Testis (tissue), 3 donors: ENCODE data around the gene NOX1. TPM values are rescaled to one million over a fixed set of nuclear protein-coding genes. Genes with fewer than 3 reads are reported as not detected.
A peak's percentile ranks its signal among the peaks of the same experiment; 100 is the strongest.

Source experiments
- DNase-seq: peaks from one replicate; pipeline ENCODE4 v3.0.0-alpha.2; 2019
- H3K27ac ChIP-seq, 2 donors: fragments of 200-600 bp; sonication (generic); one replicate each; pipeline ENCODE4 v1.5.1; 2019
- H3K27me3 ChIP-seq: fragments of 200-600 bp; sonication (generic); one replicate; pipeline ENCODE4 v1.5.1; 2019
- H3K36me3 ChIP-seq: fragments of 200-600 bp; sonication (generic); one replicate; pipeline ENCODE4 v1.5.1; 2017; ENCODE audit warnings: low read depth; ENCODE audit errors: missing control alignments
- H3K4me1 ChIP-seq: fragments of 200-600 bp; sonication (generic); one replicate; pipeline ENCODE4 v1.5.1; 2019
- H3K4me3 ChIP-seq, 2 donors: fragments of 200-600 bp; sonication (generic); one replicate each; pipeline ENCODE4 v1.5.1; 2017 to 2019
- H3K9me3 ChIP-seq: fragments of 200-600 bp; sonication (generic); one replicate; pipeline ENCODE4 v1.5.1; 2017
- POLR2A ChIP-seq: fragments of 450-650 bp; IDR thresholded peaks from one replicate; pipeline ENCODE4 v1.6.1; 2017; ENCODE audit warnings: antibody characterized with exemption, mild to moderate bottlenecking, moderate library complexity
- WGBS, 2 donors: methylation state at CpG; one replicate each; pipeline ENCODE4 v1.1.5; 2018; 5-methylcytosine and 5-hydroxymethylcytosine counted together
- intact Hi-C: fragments of 100-400 bp; cut with DNase I; formaldehyde crosslinking; loops from one replicate; pipeline ENCODE4 v1.15.1; 2023; ENCODE audit warnings: low total_unique reads
- polyA plus RNA-seq: library from polyadenylated mRNA; stranded (reverse); fragments of 350-450 nt; fragmentation: Illumina TruSeq; extraction: RNeasy Lipid Tissue Mini Kit (QIAGEN cat#74804); gene quantifications from one replicate; pipeline ENCODE4 v1.2.3, GENCODE V29; 2014; ENCODE audit warnings: low read depth, low replicate concordance; ENCODE audit not compliant: insufficient read depth
- total RNA-seq, 2 donors: library from RNA; depleted of rRNA; stranded (reverse); fragments of >200 nt; gene quantifications; one replicate each; pipeline ENCODE4 v1.2.3, GENCODE V29; 2016
- TF ChIP-seq, protein P1 (sequence below), 3 experiments: fragments of 450-650 bp in 2 of 3; fragments of 200-600 bp in 1 of 3; sonication (generic) in 1 of 3; IDR thresholded peaks; one replicate each; pipeline ENCODE4 v1.5.1; 2016 to 2019; ENCODE audit warnings: antibody characterized with exemption in 3 of 3, mild to moderate bottlenecking in 2 of 3, moderate library complexity in 1 of 3

Gene NOX1
- total and polyA plus RNA-seq, 3 donors from 2014 or later: 1.2 TPM; not detected in 2

- Histone ChIP-seq H3K4me1 (no peaks in the 10 kb centered on the region), H3K27ac (no peak overlapping the region), H3K4me3 (no peak overlapping the region), H3K9me3 (no peaks in the 10 kb centered on the region), H3K27me3 (no peaks in the 10 kb centered on the region), H3K36me3 (no peaks in the 10 kb centered on the region)
- no peak for DNase-seq
- intact Hi-C loops: no loop called here
- WGBS, 2 donors: 50 to 100% methylated on average over 1 of the region's 2 CpGs
- TF ChIP-seq POLR2A: no peak
- TF ChIP-seq, protein P1, sequence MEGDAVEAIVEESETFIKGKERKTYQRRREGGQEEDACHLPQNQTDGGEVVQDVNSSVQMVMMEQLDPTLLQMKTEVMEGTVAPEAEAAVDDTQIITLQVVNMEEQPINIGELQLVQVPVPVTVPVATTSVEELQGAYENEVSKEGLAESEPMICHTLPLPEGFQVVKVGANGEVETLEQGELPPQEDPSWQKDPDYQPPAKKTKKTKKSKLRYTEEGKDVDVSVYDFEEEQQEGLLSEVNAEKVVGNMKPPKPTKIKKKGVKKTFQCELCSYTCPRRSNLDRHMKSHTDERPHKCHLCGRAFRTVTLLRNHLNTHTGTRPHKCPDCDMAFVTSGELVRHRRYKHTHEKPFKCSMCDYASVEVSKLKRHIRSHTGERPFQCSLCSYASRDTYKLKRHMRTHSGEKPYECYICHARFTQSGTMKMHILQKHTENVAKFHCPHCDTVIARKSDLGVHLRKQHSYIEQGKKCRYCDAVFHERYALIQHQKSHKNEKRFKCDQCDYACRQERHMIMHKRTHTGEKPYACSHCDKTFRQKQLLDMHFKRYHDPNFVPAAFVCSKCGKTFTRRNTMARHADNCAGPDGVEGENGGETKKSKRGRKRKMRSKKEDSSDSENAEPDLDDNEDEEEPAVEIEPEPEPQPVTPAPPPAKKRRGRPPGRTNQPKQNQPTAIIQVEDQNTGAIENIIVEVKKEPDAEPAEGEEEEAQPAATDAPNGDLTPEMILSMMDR (IDR thresholded peaks at IDR 0.05): no peak
These were observed 30.3 kb upstream of the NOX1 start for GRCh38 chrX:100904433-100904832.

DNA sequence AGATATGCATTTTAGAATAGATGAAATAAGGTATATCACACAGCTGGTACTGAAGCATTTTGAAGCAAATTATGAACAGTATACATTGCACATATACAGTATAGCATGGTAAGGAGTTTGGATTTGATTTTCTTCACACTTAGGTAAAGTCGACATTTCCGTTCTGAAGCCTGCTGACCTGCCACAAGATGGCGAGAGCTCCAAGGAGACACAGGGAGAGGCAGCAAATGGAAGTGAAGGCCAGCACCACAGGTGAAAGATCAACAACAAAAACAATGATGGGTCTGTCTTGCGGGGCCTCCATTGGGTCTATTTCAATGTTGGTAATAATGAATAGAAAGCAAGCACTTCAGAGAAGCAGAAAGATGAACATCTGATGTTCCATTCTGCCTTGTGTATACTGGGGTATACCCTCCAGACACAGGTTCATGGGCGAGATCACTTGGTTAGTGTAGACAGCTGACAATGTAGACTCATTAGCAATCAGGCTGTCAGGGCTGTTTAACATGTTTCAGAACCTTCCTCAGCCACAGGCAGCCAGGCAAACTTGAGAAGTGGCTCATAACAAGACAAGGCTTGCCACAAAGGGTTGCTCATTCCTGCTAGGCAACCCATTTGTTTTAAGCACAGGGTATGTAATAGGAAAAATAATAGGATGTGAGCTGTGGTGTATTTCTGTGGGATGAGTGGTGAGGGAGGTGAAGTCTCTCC, 21.4 kb upstream of the NOX1 start:
- H3K4me1 ChIP-seq: no peaks in the 10 kb centered on the region
- no peak for TF ChIP-seq POLR2A
- TF ChIP-seq, protein P1 (IDR thresholded peaks at IDR 0.05): no peak
- DNase-seq: peak; percentile 14
- H3K36me3 ChIP-seq: no peaks in the 10 kb centered on the region
- H3K9me3 ChIP-seq: no peaks in the 10 kb centered on the region
- H3K4me3 ChIP-seq: no peak overlapping the region
- no peak overlapping the region for H3K27ac ChIP-seq
- intact Hi-C loops: no loop called here
- H3K27me3 ChIP-seq: no peaks in the 10 kb centered on the region
- WGBS, 2 donors: 41 to 46% methylated on average over 5 of the region's 5 CpGs

- H3K4me1 ChIP-seq: no peaks in the 10 kb centered on the region
- H3K27me3 ChIP-seq: no peaks in the 10 kb centered on the region
- H3K4me3 ChIP-seq: no peak overlapping the region
- H3K27ac ChIP-seq: no peak overlapping the region
- intact Hi-C loops: no loop called here
- no peaks in the 10 kb centered on the region for H3K36me3 ChIP-seq
- TF ChIP-seq, protein P1 (IDR thresholded peaks at IDR 0.05): no peak
- no peak for TF ChIP-seq POLR2A
- DNase-seq: no peak
- 54 to 72% methylated on average over 4 of the region's 4 CpGs for WGBS, 2 donors
- no peaks in the 10 kb centered on the region for H3K9me3 ChIP-seq
These were observed 9.5 kb upstream of the NOX1 start for GRCh38 chrX:100883654-100884053.

DNA sequence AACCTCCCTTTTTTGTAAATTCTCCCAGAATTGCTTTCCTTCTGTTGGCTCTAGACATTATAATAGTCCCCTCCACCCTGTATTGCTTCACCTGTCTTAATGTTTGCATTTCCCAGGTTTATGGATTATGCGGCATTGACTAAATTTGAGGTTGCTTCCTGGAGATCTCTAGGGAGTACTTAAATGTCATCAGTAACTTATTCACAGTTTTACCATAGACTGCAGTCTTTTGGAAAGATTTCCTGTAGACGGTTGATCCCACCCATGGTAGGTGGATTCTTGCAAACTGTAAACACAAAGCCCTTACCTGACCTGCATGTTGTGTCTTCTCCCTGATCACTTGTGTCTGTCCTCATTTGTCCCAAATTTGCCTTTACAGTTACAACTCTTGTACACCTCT, 6.2 kb upstream of the NOX1 start:
- Histone ChIP-seq H3K9me3 (no peaks in the 10 kb centered on the region), H3K4me1 (no peaks in the 10 kb centered on the region), H3K4me3 (no peak overlapping the region), H3K27ac (no peak overlapping the region), H3K27me3 (no peaks in the 10 kb centered on the region), H3K36me3 (no peaks in the 10 kb centered on the region)
- WGBS, 2 donors: 83 to 92% methylated on average over 2 of the region's 2 CpGs
- intact Hi-C loops: no loop called here
- TF ChIP-seq POLR2A: no peak
- DNase-seq: no peak

GRCh38 chrX:100871594-100872560, 2.3 kb downstream of the NOX1 start:
- no peaks in the 10 kb centered on the region for H3K9me3 ChIP-seq
- TF ChIP-seq, protein P1 (IDR thresholded peaks at IDR 0.05): no peak
- no peak for TF ChIP-seq POLR2A
- 66 to 74% methylated on average over 8 to 9 of the region's 9 CpGs for WGBS, 2 donors

More at GRCh38 chrX:100871594-100872560, 2.3 kb downstream of the NOX1 start:
- Histone ChIP-seq H3K27ac (no peak overlapping the region), H3K36me3 (no peaks in the 10 kb centered on the region), H3K4me3 (no peak overlapping the region), H3K27me3 (no peaks in the 10 kb centered on the region), H3K4me1 (no peaks in the 10 kb centered on the region)
- no peak for DNase-seq
- intact Hi-C loops: no loop called here
